OCI-LY7 (cell line): ENCODE measurements around the gene CTNNAL1. TPM values are rescaled to one million over a fixed set of nuclear protein-coding genes. Genes with fewer than 3 reads are reported as not detected.

Experiments
- BruUV-seq: library from RNA; stranded (reverse); fragments of 400-500 nt; replicated peaks from 2 replicates; lab custom pipeline; 2021; lab: Mats Ljungman, UMichigan
- CTCF ChIA-PET: fragments of 300-600 bp; sonication (Branson Sonifier 250); formaldehyde crosslinking; loops from one replicate; lab custom pipeline; 2022; ENCODE audit warnings: antibody characterized with exemption; ENCODE audit not compliant: unreplicated experiment; lab: Charles Lee
- POLR2A ChIA-PET: fragments of 300-600 bp; sonication (Branson Sonifier 250); formaldehyde crosslinking; loops from one replicate; lab custom pipeline; 2022; ENCODE audit warnings: antibody characterized with exemption; lab: Charles Lee
- DNase-seq: peaks from one replicate; pipeline ENCODE4 v3.0.0-alpha.2; 2015; ENCODE audit warnings: low spot score
- H2AFZ ChIP-seq: fragments of 200-600 bp; sonication (generic), shearing (Covaris generic); 2 replicates; pipeline ENCODE4 v1.6.1; 2014; ENCODE audit warnings: mild to moderate bottlenecking, antibody characterized with exemption, low read length, moderate library complexity
- H3K27ac ChIP-seq: fragments of 200-600 bp; sonication (generic); 2 replicates; pipeline ENCODE4 v1.5.1; 2014; ENCODE audit warnings: mixed run types, low read depth, mild to moderate bottlenecking, moderate library complexity, low read length, inconsistent platforms; ENCODE audit not compliant: poor library complexity, severe bottlenecking
- H3K36me3 ChIP-seq: fragments of 200-600 bp; sonication (generic); 2 replicates; pipeline ENCODE4 v1.6.1; 2014; ENCODE audit warnings: mild to moderate bottlenecking, antibody characterized with exemption, low read length, moderate library complexity, mixed read lengths; ENCODE audit not compliant: insufficient read depth
- H3K4me1 ChIP-seq: fragments of 200-600 bp; sonication (generic); 2 replicates; pipeline ENCODE4 v1.5.1; 2014; ENCODE audit warnings: mild to moderate bottlenecking, low read length; ENCODE audit not compliant: insufficient read depth, poor library complexity, severe bottlenecking
- H3K4me2 ChIP-seq: fragments of 200-600 bp; sonication (generic); 2 replicates; pipeline ENCODE4 v1.6.1; 2014; ENCODE audit warnings: mild to moderate bottlenecking, low read length
- H3K4me3 ChIP-seq: fragments of 200-600 bp; sonication (generic); 2 replicates; pipeline ENCODE4 v1.5.1; 2014; ENCODE audit warnings: mild to moderate bottlenecking, low read depth, low read length; ENCODE audit not compliant: poor library complexity, severe bottlenecking
- H3K79me2 ChIP-seq: fragments of 200-600 bp; sonication (generic); 2 replicates; pipeline ENCODE4 v1.6.1; 2016; ENCODE audit warnings: low read depth, mild to moderate bottlenecking, low read length, moderate library complexity, mixed read lengths; ENCODE audit not compliant: insufficient read depth
- H3K9me2 ChIP-seq: fragments of 200-600 bp; sonication (generic); 2 replicates; pipeline ENCODE4 v1.6.1; 2016; ENCODE audit warnings: mild to moderate bottlenecking, low read length, mixed read lengths; ENCODE audit not compliant: insufficient read depth
- H3K9me3 ChIP-seq: fragments of 200-600 bp; sonication (generic); 2 replicates; pipeline ENCODE4 v1.6.1; 2014; ENCODE audit warnings: mild to moderate bottlenecking, mixed run types, low read length, mixed read lengths
- H4K20me1 ChIP-seq: fragments of 200-600 bp; sonication (generic); 2 replicates; pipeline ENCODE4 v1.6.1; 2014; ENCODE audit warnings: mild to moderate bottlenecking, antibody characterized with exemption, low read length, moderate library complexity, mixed read lengths; ENCODE audit not compliant: insufficient read depth
- EZH2phosphoT487 ChIP-seq: fragments of 200-600 bp; sonication (generic); IDR thresholded peaks from 2 replicates; pipeline ENCODE4 v1.6.1; 2018; ENCODE audit warnings: low read depth, borderline replicate concordance, mild to moderate bottlenecking, mixed run types, antibody characterized with exemption, low read length, moderate library complexity, mixed read lengths
- intact Hi-C: fragments of 100-400 bp; cut with micrococcal nuclease; formaldehyde crosslinking; loops from one replicate; pipeline ENCODE4 v1.10.0; 2022; ENCODE audit not compliant: unreplicated experiment
- total RNA-seq, 2 experiments: library from RNA; depleted of rRNA in 1 of 2; stranded (reverse); fragments of >200 nt in 1 of 2; shearing (Covaris generic) in 1 of 2; gene quantifications; 2 replicates each; pipeline ENCODE4 v1.2.3, GENCODE V29; 2014 to 2022
- TF ChIP-seq, protein P1 (sequence below): fragments of 200-600 bp; sonication (generic); conservative IDR thresholded peaks from 2 replicates; pipeline ENCODE4 v1.5.1; 2014; ENCODE audit warnings: mild to moderate bottlenecking, antibody characterized with exemption, low read length, moderate library complexity, mixed read lengths

CTNNAL1 gene
- total RNA-seq, 2 experiments from 2014 or later, result 32.0 to 35.3 TPM

GRCh38 chr9:108997112-108997511, 16.2 kb downstream of the CTNNAL1 start:
- Histone ChIP-seq H4K20me1 (no peaks in the 10 kb centered on the region), H3K27ac (no peak overlapping the region), H3K9me2 (no peaks in the 10 kb centered on the region), H3K4me1 (peaks cover 10% of the 10 kb centered on the region), H3K9me3 (no peaks in the 10 kb centered on the region), H3K79me2 (no peaks in the 10 kb centered on the region), H2AFZ (no peak overlapping the region), H3K36me3 (peaks cover 7% of the 10 kb centered on the region; the same call in 1 of the 2 replicates), H3K4me2 (no peak overlapping the region), H3K4me3 (no peak overlapping the region)
- DNase-seq, result no peak
- no peak for TF ChIP-seq EZH2phosphoT487
- TF ChIP-seq, protein P1, sequence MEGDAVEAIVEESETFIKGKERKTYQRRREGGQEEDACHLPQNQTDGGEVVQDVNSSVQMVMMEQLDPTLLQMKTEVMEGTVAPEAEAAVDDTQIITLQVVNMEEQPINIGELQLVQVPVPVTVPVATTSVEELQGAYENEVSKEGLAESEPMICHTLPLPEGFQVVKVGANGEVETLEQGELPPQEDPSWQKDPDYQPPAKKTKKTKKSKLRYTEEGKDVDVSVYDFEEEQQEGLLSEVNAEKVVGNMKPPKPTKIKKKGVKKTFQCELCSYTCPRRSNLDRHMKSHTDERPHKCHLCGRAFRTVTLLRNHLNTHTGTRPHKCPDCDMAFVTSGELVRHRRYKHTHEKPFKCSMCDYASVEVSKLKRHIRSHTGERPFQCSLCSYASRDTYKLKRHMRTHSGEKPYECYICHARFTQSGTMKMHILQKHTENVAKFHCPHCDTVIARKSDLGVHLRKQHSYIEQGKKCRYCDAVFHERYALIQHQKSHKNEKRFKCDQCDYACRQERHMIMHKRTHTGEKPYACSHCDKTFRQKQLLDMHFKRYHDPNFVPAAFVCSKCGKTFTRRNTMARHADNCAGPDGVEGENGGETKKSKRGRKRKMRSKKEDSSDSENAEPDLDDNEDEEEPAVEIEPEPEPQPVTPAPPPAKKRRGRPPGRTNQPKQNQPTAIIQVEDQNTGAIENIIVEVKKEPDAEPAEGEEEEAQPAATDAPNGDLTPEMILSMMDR, result no peak
- ChIA-PET POLR2A (no interaction called here), CTCF (no interaction called here)
- intact Hi-C loops, result no loop called here
- no TSS peak for BruUV-seq

DNA sequence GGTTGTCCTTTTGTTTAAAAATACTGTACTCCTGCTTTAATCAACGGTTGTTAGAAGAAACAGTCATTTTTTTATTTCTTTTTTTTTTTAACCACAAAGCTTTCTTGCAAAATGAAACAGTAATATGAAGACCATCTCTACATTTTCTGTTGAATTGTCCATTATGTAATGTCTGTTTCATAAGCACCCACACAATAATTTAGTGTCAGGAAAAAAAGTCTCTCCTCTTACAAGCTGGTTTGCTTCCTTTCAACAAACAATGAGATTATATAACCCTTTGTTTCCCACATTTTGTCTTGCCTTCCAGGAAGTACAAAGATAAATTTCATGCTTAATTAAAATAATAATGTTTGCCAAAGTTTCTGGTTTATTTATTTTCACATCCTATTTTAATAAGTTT, 16.7 kb downstream of the CTNNAL1 start:
- CTCF ChIA-PET, result no interaction called here
- Histone ChIP-seq H3K79me2 (no peaks in the 10 kb centered on the region), H3K4me3 (no peak overlapping the region)

GRCh38 chr9:108994695-108995094, 18.6 kb downstream of the CTNNAL1 start:
- H3K9me3 ChIP-seq, result no peaks in the 10 kb centered on the region
- no peak overlapping the region for H3K4me3 ChIP-seq
- DNase-seq, result peak; percentile 38
- TF ChIP-seq, protein P1, result no peak
- no peak for TF ChIP-seq EZH2phosphoT487
- no peak overlapping the region for H3K27ac ChIP-seq
- POLR2A ChIA-PET, result interaction anchor here (0.6 to 1.0 kb wide), 3 partner anchors 19 to 109 kb away, joined by 3 to 4 read pairs (median 3); no protein-coding TSS in a partner anchor
- no peaks in the 10 kb centered on the region for H3K9me2 ChIP-seq
- 0 out of 2 replicates have a peak overlapping the region, but pooled peaks have one; percentile 2 for H3K4me2 ChIP-seq
- peaks cover 20% of the 10 kb centered on the region for H3K36me3 ChIP-seq
- no peaks in the 10 kb centered on the region for H3K79me2 ChIP-seq
- no peaks in the 10 kb centered on the region for H4K20me1 ChIP-seq
- intact Hi-C loops, result no loop called here
- CTCF ChIA-PET, result no interaction called here
- peaks cover 10% of the 10 kb centered on the region for H3K4me1 ChIP-seq
- no TSS peak for BruUV-seq
- H2AFZ ChIP-seq, result no peak overlapping the region

More for the DNA sequence above, 16.7 kb downstream of the CTNNAL1 start:
- Histone ChIP-seq H3K9me2 (no peaks in the 10 kb centered on the region), H3K9me3 (no peaks in the 10 kb centered on the region), H4K20me1 (no peaks in the 10 kb centered on the region), H2AFZ (no peak overlapping the region), H3K4me1 (peaks cover 10% of the 10 kb centered on the region), H3K27ac (no peak overlapping the region), H3K4me2 (no peak overlapping the region), H3K36me3 (peaks cover 10% of the 10 kb centered on the region; the same call in 1 of the 2 replicates)
- no peak for DNase-seq
- POLR2A ChIA-PET, result interaction anchor here (0.6 to 0.8 kb wide), 2 partner anchors 11 to 13 kb away, joined by 3 read pairs; no protein-coding TSS in a partner anchor
- TF ChIP-seq EZH2phosphoT487, result no peak
- TF ChIP-seq, protein P1, result no peak
- no TSS peak for BruUV-seq
- intact Hi-C loops, result no loop called here
